Measurements from ENCODE around the gene TMEM134.
"Not testable (repeated sequence)": the region's sequence is repeated elsewhere in the genome, so short reads cannot be mapped to it uniquely, and the experiment has no call there.

TMEM134 gene

GRCh38 chr11:67468759-67469507 lies at the start of gene TMEM134:
Gene TMEM134 (minus strand): TSS chr11:67469251. CDS start chr11:67469192, 59 bp downstream.
- DNase-seq = peak; percentile 79

- DNase-seq = no peak
Measured at GRCh38 chr11:67517784-67518552, 48.9 kb upstream of the TMEM134 start.

- DNase-seq = no peak
Measured at GRCh38 chr11:67516806-67517205, 47.8 kb upstream of the TMEM134 start.

GRCh38 chr11:67514116-67514515 lies 45.1 kb upstream of the TMEM134 start:
- no peak for DNase-seq

GRCh38 chr11:67511558-67511957 lies 42.5 kb upstream of the TMEM134 start:
- DNase-seq = not testable (repeated sequence)

- no peak for DNase-seq
Measured at GRCh38 chr11:67510023-67510345, 40.9 kb upstream of the TMEM134 start.

GRCh38 chr11:67508486-67509121 lies 39.6 kb upstream of the TMEM134 start:
- DNase-seq = peak; percentile 95

GRCh38 chr11:67507864-67508485 lies 38.9 kb upstream of the TMEM134 start, which contains the start of gene CDK2AP2:
Gene CDK2AP2 (minus strand): TSS chr11:67508162. CDS start chr11:67508082, 80 bp downstream.
- peak; percentile 96 for DNase-seq

GRCh38 chr11:67507242-67507863 lies 38.3 kb upstream of the TMEM134 start:
- DNase-seq = no peak

GRCh38 chr11:67506426-67507051 lies 37.5 kb upstream of the TMEM134 start:
- no peak for DNase-seq

GRCh38 chr11:67505605-67506396 lies 36.8 kb upstream of the TMEM134 start:
- peak; percentile 84 for DNase-seq

GRCh38 chr11:67504950-67505581 lies 36.0 kb upstream of the TMEM134 start, which contains the start of gene PITPNM1:
Gene PITPNM1 (minus strand): TSS chr11:67505363. CDS start chr11:67504180, 1,183 bp downstream.
- DNase-seq = peak; percentile 24

GRCh38 chr11:67504005-67504949 lies 35.2 kb upstream of the TMEM134 start:
- DNase-seq = no peak

- no peak for DNase-seq
Measured at GRCh38 chr11:67503119-67504004, 34.3 kb upstream of the TMEM134 start.

GRCh38 chr11:67502328-67502979 lies 33.4 kb upstream of the TMEM134 start:
- DNase-seq = no peak

- no peak for DNase-seq
Measured at GRCh38 chr11:67501854-67502253, 32.8 kb upstream of the TMEM134 start.

GRCh38 chr11:67500831-67501715 lies 32.0 kb upstream of the TMEM134 start:
- DNase-seq = no peak
